ENCODE measurements around the gene PCSK2.
A peak's percentile ranks its signal among the peaks of the same experiment; 100 is the strongest.

Gene PCSK2

GRCh38 chr20:17488916-17489600 is 262.2 kb downstream of the PCSK2 start:
- DNase-seq = no peak

- DNase-seq = no peak
Measured at GRCh38 chr20:17490501-17490900, 263.7 kb downstream of the PCSK2 start.

GRCh38 chr20:17491041-17491440 is 264.2 kb downstream of the PCSK2 start:
- no peak for DNase-seq

- DNase-seq = no peak
Measured at GRCh38 chr20:17491488-17491887, 264.6 kb downstream of the PCSK2 start.

- no peak for DNase-seq
Measured at GRCh38 chr20:17493173-17493572, 266.3 kb downstream of the PCSK2 start.

- DNase-seq = no peak
Measured at GRCh38 chr20:17494201-17494600, 267.4 kb downstream of the PCSK2 start.

GRCh38 chr20:17495826-17496225 is 269.0 kb downstream of the PCSK2 start:
- no peak for DNase-seq

GRCh38 chr20:17497821-17498580 is 271.2 kb downstream of the PCSK2 start:
- no peak for DNase-seq

GRCh38 chr20:17498641-17499040 is 271.8 kb downstream of the PCSK2 start:
- DNase-seq = no peak

- no peak for DNase-seq
Measured at GRCh38 chr20:17499041-17499440, 272.2 kb downstream of the PCSK2 start.

- no peak for DNase-seq
Measured at GRCh38 chr20:17500271-17500670, 273.4 kb downstream of the PCSK2 start.

GRCh38 chr20:17500826-17501225 is 274.0 kb downstream of the PCSK2 start:
- DNase-seq = no peak

GRCh38 chr20:17501701-17502100 is 274.9 kb downstream of the PCSK2 start:
- no peak for DNase-seq

- DNase-seq = no peak
Measured at GRCh38 chr20:17502105-17502504, 275.3 kb downstream of the PCSK2 start.

- DNase-seq = no peak
Measured at GRCh38 chr20:17503301-17504065, 276.6 kb downstream of the PCSK2 start.

GRCh38 chr20:17504066-17504897 is 277.4 kb downstream of the PCSK2 start:
- no peak for DNase-seq

- peak; percentile 70 for DNase-seq
Measured at GRCh38 chr20:17504898-17505635, 278.2 kb downstream of the PCSK2 start.

GRCh38 chr20:17505636-17506517 is 279.0 kb downstream of the PCSK2 start:
- DNase-seq = peak; percentile 34

- peak; percentile 14 for DNase-seq
Measured at GRCh38 chr20:17507032-17507431, 280.2 kb downstream of the PCSK2 start.

- DNase-seq = no peak
Measured at GRCh38 chr20:17507531-17507930, 280.7 kb downstream of the PCSK2 start.

GRCh38 chr20:17508756-17509155 is 281.9 kb downstream of the PCSK2 start:
- no peak for DNase-seq

Data from CD4-positive, alpha-beta T cell treated with Interleukin-21 for 1 hour (primary cell).